Loucy (cell line): ENCODE results near the gene ERCC3.

ENCODE experiments used
- H2AFZ ChIP-seq: fragments of 200-600 bp; sonication (generic); 2 replicates; pipeline ENCODE4 v1.6.0; 2016; ENCODE audit warnings: antibody characterized with exemption, mild to moderate bottlenecking, low read length, moderate library complexity
- H3F3A ChIP-seq: fragments of 200-600 bp; 2 replicates; pipeline ENCODE4 v1.6.0; 2016; ENCODE audit warnings: antibody characterized with exemption, low read depth, mild to moderate bottlenecking
- H3K27me3 ChIP-seq: fragments of 200-600 bp; sonication (generic); 2 replicates; pipeline ENCODE4 v1.6.1; 2014; ENCODE audit warnings: low read length, mild to moderate bottlenecking; ENCODE audit not compliant: insufficient read depth, poor library complexity, severe bottlenecking
- H3K36me3 ChIP-seq: fragments of 200-600 bp; sonication (generic); 2 replicates; pipeline ENCODE4 v1.6.1; 2016; ENCODE audit warnings: low read length; ENCODE audit not compliant: insufficient read depth
- H3K4me1 ChIP-seq: fragments of 200-600 bp; sonication (generic); 2 replicates; pipeline ENCODE4 v1.5.1; 2014; ENCODE audit warnings: low read length, mild to moderate bottlenecking; ENCODE audit not compliant: insufficient read depth, poor library complexity, severe bottlenecking
- H3K4me2 ChIP-seq: fragments of 200-600 bp; sonication (generic); 2 replicates; pipeline ENCODE4 v1.6.0; 2014; ENCODE audit warnings: antibody characterized with exemption, low read length, low read depth, mild to moderate bottlenecking; ENCODE audit not compliant: poor library complexity, severe bottlenecking
- H3K4me3 ChIP-seq: fragments of 200-600 bp; sonication (generic); 2 replicates; pipeline ENCODE4 v1.5.1; 2014; ENCODE audit warnings: low read length, mild to moderate bottlenecking, mixed read lengths; ENCODE audit not compliant: poor library complexity, severe bottlenecking
- H3K79me2 ChIP-seq: fragments of 200-600 bp; sonication (generic); 2 replicates; pipeline ENCODE4 v1.6.1; 2014; ENCODE audit warnings: low read length; ENCODE audit not compliant: insufficient read depth
- H3K9ac ChIP-seq: fragments of 200-600 bp; sonication (generic); 2 replicates; pipeline ENCODE4 v1.6.0; 2014; ENCODE audit warnings: mild to moderate bottlenecking, low read depth, low read length, moderate library complexity; ENCODE audit not compliant: poor library complexity, severe bottlenecking
- H3K9me2 ChIP-seq: fragments of 200-600 bp; sonication (generic); replicated peaks from 2 replicates; pipeline ENCODE4 v1.6.1; 2016; ENCODE audit warnings: low read depth, low read length, mixed read lengths
- H3K9me3 ChIP-seq: fragments of 200-600 bp; sonication (generic); 2 replicates; pipeline ENCODE4 v1.6.1; 2014; ENCODE audit warnings: mild to moderate bottlenecking, antibody characterized with exemption, low read length, low read depth; ENCODE audit not compliant: insufficient read depth
- H4K20me1 ChIP-seq: fragments of 200-600 bp; sonication (generic); 2 replicates; pipeline ENCODE4 v1.6.0; 2014; ENCODE audit warnings: antibody characterized with exemption, low read length, mild to moderate bottlenecking; ENCODE audit not compliant: insufficient read depth, poor library complexity, severe bottlenecking
- CTCF ChIP-seq: fragments of 200-600 bp; sonication (generic); conservative IDR thresholded peaks from 2 replicates; pipeline ENCODE4 v1.5.1; 2014; ENCODE audit warnings: mild to moderate bottlenecking, antibody characterized with exemption, low read length
- EZH2phosphoT487 ChIP-seq: fragments of 200-600 bp; IDR thresholded peaks from 2 replicates; pipeline ENCODE4 v1.6.1; 2018; ENCODE audit warnings: antibody characterized with exemption, mild to moderate bottlenecking, moderate library complexity, borderline replicate concordance

ERCC3 gene

DNA sequence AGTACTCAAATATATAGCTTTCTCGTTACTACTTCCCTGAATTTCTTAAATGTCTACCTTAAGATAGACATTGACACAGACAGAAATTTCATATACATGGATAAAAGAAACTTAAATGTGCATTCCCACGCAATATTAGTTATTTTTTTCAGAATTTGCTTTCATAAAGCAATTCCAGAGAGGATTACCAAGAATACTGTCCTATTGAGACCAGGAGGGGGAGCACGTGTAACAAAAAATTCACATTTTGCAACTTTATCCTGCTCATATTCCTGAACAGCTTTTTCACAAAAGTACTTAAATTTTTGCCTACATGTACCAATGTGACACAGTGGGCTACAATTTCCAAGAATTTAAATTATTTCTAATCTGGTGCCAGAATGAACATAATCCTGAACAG, 30.7 kb upstream of the ERCC3 start:
- Histone ChIP-seq H3K4me1 (no peaks in the 10 kb centered on the region), H3K79me2 (no peaks in the 10 kb centered on the region), H3K4me3 (no peak overlapping the region), H4K20me1 (no peaks in the 10 kb centered on the region), H3K9ac (no peak overlapping the region), H3K9me2 (no peaks in the 10 kb centered on the region), H3F3A (no peaks in the 10 kb centered on the region), H2AFZ (no peak overlapping the region), H3K27me3 (no peaks in the 10 kb centered on the region), H3K9me3 (peaks cover 4% of the 10 kb centered on the region; the same call in 1 of the 2 replicates), H3K4me2 (no peak overlapping the region), H3K36me3 (peaks cover 71% of the 10 kb centered on the region)
- TF ChIP-seq EZH2phosphoT487 (no peak), CTCF (peak; percentile 61)

DNA sequence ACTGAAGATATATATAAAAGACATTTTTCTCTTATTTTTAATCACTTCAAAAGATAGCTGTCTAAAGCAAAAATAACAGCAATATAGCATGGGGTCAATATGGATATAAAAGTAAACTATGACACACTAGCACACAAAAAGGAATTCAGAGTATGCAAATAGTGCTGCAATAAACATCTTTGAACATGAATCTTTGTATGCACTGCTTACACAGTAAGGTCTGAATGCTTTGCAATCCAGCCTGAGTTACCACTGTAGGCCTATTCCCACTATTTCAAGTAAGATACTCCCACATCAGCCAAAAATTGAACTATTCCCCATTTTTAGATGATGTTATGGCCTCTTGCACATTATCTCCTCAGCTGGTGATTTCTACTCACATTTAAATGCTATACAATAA, 27.4 kb upstream of the ERCC3 start:
- TF ChIP-seq CTCF (no peak), EZH2phosphoT487 (no peak)
- no peak overlapping the region for H2AFZ ChIP-seq
- no peaks in the 10 kb centered on the region for H4K20me1 ChIP-seq
- no peaks in the 10 kb centered on the region for H3K9me2 ChIP-seq
- no peaks in the 10 kb centered on the region for H3F3A ChIP-seq
- H3K9ac ChIP-seq, result no peak overlapping the region
- H3K4me3 ChIP-seq, result no peak overlapping the region
- H3K27me3 ChIP-seq, result no peaks in the 10 kb centered on the region
- H3K4me1 ChIP-seq, result no peaks in the 10 kb centered on the region
- H3K9me3 ChIP-seq, result peaks cover 4% of the 10 kb centered on the region; the same call in 1 of the 2 replicates
- H3K36me3 ChIP-seq, result peaks cover 79% of the 10 kb centered on the region
- H3K79me2 ChIP-seq, result no peaks in the 10 kb centered on the region
- no peak overlapping the region for H3K4me2 ChIP-seq

DNA sequence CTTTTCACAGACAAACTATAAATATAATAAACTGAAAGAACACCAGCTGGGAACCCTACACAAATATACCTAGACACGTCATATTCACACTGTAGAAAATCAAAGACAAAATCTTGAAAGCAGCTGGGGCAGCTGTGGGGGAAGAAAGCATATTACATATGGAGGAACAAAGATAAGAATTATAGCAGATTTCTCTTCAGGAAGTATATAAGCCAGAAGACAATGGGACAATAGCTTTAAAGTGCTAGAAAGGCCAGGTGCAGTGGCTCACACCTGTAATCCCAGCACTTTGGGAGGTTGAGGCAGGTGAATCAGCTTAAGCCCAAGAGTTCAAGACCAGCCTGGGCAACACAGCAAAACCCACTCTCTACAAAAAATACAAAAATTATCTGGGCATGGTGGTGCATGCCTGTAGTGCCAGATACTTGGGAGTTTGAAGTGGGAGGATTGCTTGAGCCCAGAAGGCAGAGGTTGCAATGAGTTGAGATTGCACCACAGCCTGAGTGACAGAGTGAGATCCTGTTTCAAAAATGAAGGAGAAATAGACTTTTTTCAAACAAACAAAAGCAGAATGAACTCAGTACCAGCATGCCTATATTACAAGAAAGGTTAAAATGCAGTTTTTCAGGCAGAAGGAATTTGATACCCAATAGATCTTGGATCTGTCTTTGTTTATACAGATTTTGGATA, 26.8 kb upstream of the ERCC3 start:
- H2AFZ ChIP-seq, result no peak overlapping the region
- H3K9me2 ChIP-seq, result no peaks in the 10 kb centered on the region
- TF ChIP-seq CTCF, result no peak
- no peak for TF ChIP-seq EZH2phosphoT487
- peaks cover 80% of the 10 kb centered on the region for H3K36me3 ChIP-seq
- H3F3A ChIP-seq, result no peaks in the 10 kb centered on the region
- peaks cover 4% of the 10 kb centered on the region; the same call in 1 of the 2 replicates for H3K9me3 ChIP-seq
- no peak overlapping the region for H3K9ac ChIP-seq
- H3K4me3 ChIP-seq, result no peak overlapping the region
- no peaks in the 10 kb centered on the region for H3K4me1 ChIP-seq
- no peaks in the 10 kb centered on the region for H3K79me2 ChIP-seq
- no peak overlapping the region for H3K4me2 ChIP-seq
- H4K20me1 ChIP-seq, result no peaks in the 10 kb centered on the region
- H3K27me3 ChIP-seq, result no peaks in the 10 kb centered on the region
